ENCODE data around the gene CCL14. TPM values are rescaled to one million over a fixed set of nuclear protein-coding genes. Genes with fewer than 3 reads are reported as not detected.
A peak's percentile ranks its signal among the peaks of the same experiment; 100 is the strongest.

Gene CCL14
- total and polyA plus RNA-seq, 2 of the 13 experiments (the other 11 are each of a cell fraction or from before 2014, with no cell fraction given) = 1.1 to 1.7 TPM

- TF ChIP-seq ZBTB10 (CRISPR knock-in tag; IDR thresholded peaks at IDR 0.05; ENCODE audit: borderline replicate concordance) (no peak), ZFP1 (CRISPR knock-in tag; IDR thresholded peaks at IDR 0.05) (no peak), ATF7-NPFF (CRISPR knock-in tag; IDR thresholded peaks at IDR 0.05; ENCODE audit: low read depth) (no peak), YEATS2 (CRISPR knock-in tag; IDR thresholded peaks at IDR 0.05; ENCODE audit: borderline replicate concordance) (0 out of 2 replicates have a peak, but pooled peaks have one; percentile 21), ZSCAN21 (CRISPR knock-in tag; IDR thresholded peaks at IDR 0.05; ENCODE audit: borderline replicate concordance) (no peak), SETDB1 (CRISPR knock-in tag; IDR thresholded peaks at IDR 0.05; ENCODE audit: borderline replicate concordance) (no peak), ZNF274 (CRISPR knock-in tag; IDR thresholded peaks at IDR 0.05) (no peak), ZSCAN22 (CRISPR knock-in tag; IDR thresholded peaks at IDR 0.05) (no peak), THAP9 (CRISPR knock-in tag; IDR thresholded peaks at IDR 0.05; ENCODE audit: borderline replicate concordance) (no peak), NR2F2 (IDR thresholded peaks at IDR 0.05; ENCODE audit: borderline replicate concordance, low read depth) (no peak), ARNT (IDR thresholded peaks at IDR 0.05) (no peak), BCL6 (CRISPR knock-in tag; IDR thresholded peaks at IDR 0.05) (peak; percentile 52; the same call in 1 of the 2 replicates), POGZ (CRISPR knock-in tag; IDR thresholded peaks at IDR 0.05) (0 out of 2 replicates have a peak, but pooled peaks have one; percentile 28), ZFP36 (IDR thresholded peaks at IDR 0.05; ENCODE audit: borderline replicate concordance, low read depth, low read length, partially characterized antibody) (peak; percentile 57), YY1 (IDR thresholded peaks at IDR 0.05; ENCODE audit: insufficient read depth, insufficient replicate concordance, low read depth, low read length) (no peak), STAG1 (CRISPR knock-in tag; IDR thresholded peaks at IDR 0.05) (peak; percentile 97), TP53 (CRISPR knock-in tag; conservative IDR thresholded peaks at IDR 0.05) (no peak), TCF12 (IDR thresholded peaks at IDR 0.05) (no peak), TCF12 (CRISPR knock-in tag; IDR thresholded peaks at IDR 0.05) (no peak), ZNF580 (CRISPR knock-in tag; IDR thresholded peaks at IDR 0.05; ENCODE audit: borderline replicate concordance, low read depth) (no peak), MEIS2 (CRISPR knock-in tag; IDR thresholded peaks at IDR 0.05) (peak; percentile 44; the same call in 1 of the 2 replicates), ZNF83 (CRISPR knock-in tag; IDR thresholded peaks at IDR 0.05; ENCODE audit: borderline replicate concordance) (no peak), NFE2L2 (IDR thresholded peaks at IDR 0.05; ENCODE audit: low read length) (0 out of 2 replicates have a peak, but pooled peaks have one; percentile 4), HIVEP1 (CRISPR knock-in tag; IDR thresholded peaks at IDR 0.05) (0 out of 2 replicates have a peak, but pooled peaks have one; percentile 31), ZNF101 (CRISPR knock-in tag; IDR thresholded peaks at IDR 0.05; ENCODE audit: borderline replicate concordance, low read depth) (no peak), MBD4 (IDR thresholded peaks at IDR 0.05; ENCODE audit: borderline replicate concordance, low read length) (no peak)
Observed at GRCh38 chr17:35969558-35970380, 16.8 kb downstream of the CCL14 start (continued).
